ENCODE data around the gene WAS. TPM values are rescaled to one million over a fixed set of nuclear protein-coding genes. Genes with fewer than 3 reads are reported as not detected.
A peak's percentile ranks its signal among the peaks of the same experiment; 100 is the strongest.
"Not testable (repeated sequence)": the region's sequence is repeated elsewhere in the genome, so short reads cannot be mapped to it uniquely, and the experiment has no call there.

WAS gene
- polyA plus RNA-seq, 2 of the 4 experiments (the other 2 are of a cell fraction) = 0.05 to 0.44 TPM

DNA sequence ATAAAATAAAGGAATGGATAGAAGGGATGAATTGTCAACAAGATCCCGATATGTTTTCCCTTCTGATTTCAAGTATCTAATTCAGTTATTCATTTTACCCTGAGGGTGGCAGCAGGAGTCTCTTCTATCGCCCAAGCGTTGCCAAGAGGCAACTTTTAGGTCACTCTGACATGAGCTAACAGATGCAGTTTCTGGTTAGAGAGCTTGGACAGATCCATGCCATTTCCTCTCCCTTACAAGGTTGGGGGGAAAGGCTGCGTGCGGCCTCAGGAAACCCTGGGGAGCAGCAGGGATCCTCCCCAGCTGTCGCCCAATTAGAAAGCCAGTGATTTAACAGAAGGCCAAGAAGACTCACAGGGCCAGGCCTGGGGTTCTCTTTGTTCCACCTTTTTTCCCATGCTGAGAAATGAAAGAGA is 35.3 kb upstream of the WAS start:
- Histone ChIP-seq H3K4me1 (no peaks in the 10 kb centered on the region), H3K9me3 (no peaks in the 10 kb centered on the region), H3K4me3 (no peak overlapping the region), H3K4me2 (no peak overlapping the region), H3K27ac (no peak overlapping the region)
- peak in 1 of 2 experiments; percentile 53 for DNase-seq (ENCODE audit: low read depth in 1 of 2, low spot score in 1 of 2)
- peak; percentile 68 to 79; a peak in 4 of 6 replicates for ATAC-seq
- CTCF ChIA-PET = interaction anchor here (0.7 to 2.6 kb wide), 19 partner anchors 10 to 394 kb away, joined by 3 to 11 read pairs (median 4); no protein-coding TSS in a partner anchor
- WGBS (ENCODE audit: missing lambda C conversion rate) = 5% methylated on average over 3 of the region's 6 CpGs
- no peak for FAIRE-seq
- TF ChIP-seq GATA3 (IDR thresholded peaks at IDR 0.05; ENCODE audit: borderline replicate concordance) (no peak), SMC3 (IDR thresholded peaks at IDR 0.05) (peak; percentile 44; the same call in 2 of the 3 replicates), RAD21 (conservative IDR thresholded peaks at IDR 0.05 in 1 of 2, IDR thresholded peaks at IDR 0.05 in 1 of 2) (peak; percentile 66 to 72), CHD2 (IDR thresholded peaks at IDR 0.05; ENCODE audit: low read length, partially characterized antibody) (no peak), ZNF302 (CRISPR knock-in tag; IDR thresholded peaks at IDR 0.05) (no peak), EHMT2 (IDR thresholded peaks at IDR 0.05; ENCODE audit: low read depth) (no peak), TP53 (CRISPR knock-in tag; IDR thresholded peaks at IDR 0.05) (no peak)
- TF ChIP-seq, protein P1, sequence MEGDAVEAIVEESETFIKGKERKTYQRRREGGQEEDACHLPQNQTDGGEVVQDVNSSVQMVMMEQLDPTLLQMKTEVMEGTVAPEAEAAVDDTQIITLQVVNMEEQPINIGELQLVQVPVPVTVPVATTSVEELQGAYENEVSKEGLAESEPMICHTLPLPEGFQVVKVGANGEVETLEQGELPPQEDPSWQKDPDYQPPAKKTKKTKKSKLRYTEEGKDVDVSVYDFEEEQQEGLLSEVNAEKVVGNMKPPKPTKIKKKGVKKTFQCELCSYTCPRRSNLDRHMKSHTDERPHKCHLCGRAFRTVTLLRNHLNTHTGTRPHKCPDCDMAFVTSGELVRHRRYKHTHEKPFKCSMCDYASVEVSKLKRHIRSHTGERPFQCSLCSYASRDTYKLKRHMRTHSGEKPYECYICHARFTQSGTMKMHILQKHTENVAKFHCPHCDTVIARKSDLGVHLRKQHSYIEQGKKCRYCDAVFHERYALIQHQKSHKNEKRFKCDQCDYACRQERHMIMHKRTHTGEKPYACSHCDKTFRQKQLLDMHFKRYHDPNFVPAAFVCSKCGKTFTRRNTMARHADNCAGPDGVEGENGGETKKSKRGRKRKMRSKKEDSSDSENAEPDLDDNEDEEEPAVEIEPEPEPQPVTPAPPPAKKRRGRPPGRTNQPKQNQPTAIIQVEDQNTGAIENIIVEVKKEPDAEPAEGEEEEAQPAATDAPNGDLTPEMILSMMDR (IDR thresholded peaks at IDR 0.05) = peak; percentile 48
- POLR2A ChIA-PET = interaction anchor here (1.3 kb wide), 1 partner anchor 250 kb away, joined by 5 read pairs; the partner anchor contains the start of genes PQBP1 and TIMM17B

DNA sequence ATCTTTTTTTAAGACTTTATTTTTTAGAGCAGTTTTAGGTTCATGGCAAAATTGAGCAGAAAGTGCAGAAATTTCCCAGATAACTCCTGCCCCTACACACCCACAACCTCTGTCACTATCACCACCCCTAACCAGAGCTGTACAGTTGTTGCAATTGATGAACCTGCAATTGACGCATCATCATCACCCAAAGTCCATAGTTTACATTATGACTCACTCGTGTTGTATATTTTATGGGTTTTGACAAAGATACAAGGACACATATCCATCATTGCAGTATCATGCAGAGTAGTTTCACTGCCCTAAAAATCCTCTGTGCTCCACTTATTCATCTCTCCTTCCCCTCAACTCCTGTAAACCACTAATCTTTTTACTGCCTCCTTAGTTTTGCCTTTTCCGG is 34.5 kb upstream of the WAS start:
- no peak for TF ChIP-seq MYC (IDR thresholded peaks at IDR 0.05; ENCODE audit: borderline replicate concordance, low read length)
- TF ChIP-seq RNF2 (IDR thresholded peaks at IDR 0.05; ENCODE audit: borderline replicate concordance, low read depth) = no peak
- WGBS (ENCODE audit: missing lambda C conversion rate) = 32% methylated on average over 3 of the region's 3 CpGs
- H3K27ac ChIP-seq = no peak overlapping the region
- CTCF ChIA-PET = interaction anchor here (0.7 to 2.6 kb wide), 8 partner anchors 18 to 297 kb away, joined by 3 to 11 read pairs (median 4); no protein-coding TSS in a partner anchor
- no peak overlapping the region for H3K4me3 ChIP-seq
- no peak for FAIRE-seq
- no peaks in the 10 kb centered on the region for H3K9me3 ChIP-seq
- H3K4me2 ChIP-seq = no peak overlapping the region
- H3K4me1 ChIP-seq = no peaks in the 10 kb centered on the region
- POLR2A ChIA-PET = no interaction called here
- no peak for DNase-seq (ENCODE audit: low read depth in 1 of 2, low spot score in 1 of 2)
- ATAC-seq = no peak

DNA sequence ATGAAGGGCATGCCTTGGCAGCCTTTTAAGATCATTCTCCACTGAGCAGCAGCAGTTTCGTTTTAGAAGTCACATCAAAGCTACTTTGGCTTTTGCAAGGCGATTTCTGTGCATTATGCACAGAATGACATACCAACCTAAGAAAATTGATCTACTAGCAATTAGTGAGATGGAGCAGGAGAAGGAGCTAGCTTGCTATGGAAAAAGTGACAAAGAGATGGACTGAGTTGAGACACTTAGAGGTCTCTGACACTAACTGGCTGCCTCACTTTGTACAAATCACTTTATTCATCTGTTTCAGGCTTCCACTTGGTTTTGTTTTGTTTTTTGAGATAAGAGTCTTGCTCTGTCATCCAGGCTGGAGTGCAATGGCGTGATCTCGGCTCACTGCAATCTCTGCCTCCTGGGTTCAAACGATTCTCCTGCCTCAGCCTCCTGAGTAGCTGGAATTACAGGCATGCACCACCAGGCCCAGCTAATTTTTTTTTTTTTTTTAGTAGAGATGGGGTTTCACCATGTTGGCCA is 31.5 kb upstream of the WAS start:
- POLR2A ChIA-PET; H3K4me1 ChIP-seq; DNase-seq (ENCODE audit: low read depth in 1 of 2, low spot score in 1 of 2); FAIRE-seq; H3K4me3 ChIP-seq; H3K27ac ChIP-seq; ATAC-seq; H3K4me2 ChIP-seq; H3K9me3 ChIP-seq: not testable (repeated sequence)
- WGBS (ENCODE audit: missing lambda C conversion rate) = 53% methylated on average over 5 of the region's 5 CpGs
- CTCF ChIA-PET = interaction anchor here (0.5 kb wide), 1 partner anchor 169 kb away, joined by 3 read pairs; no protein-coding TSS in a partner anchor

DNA sequence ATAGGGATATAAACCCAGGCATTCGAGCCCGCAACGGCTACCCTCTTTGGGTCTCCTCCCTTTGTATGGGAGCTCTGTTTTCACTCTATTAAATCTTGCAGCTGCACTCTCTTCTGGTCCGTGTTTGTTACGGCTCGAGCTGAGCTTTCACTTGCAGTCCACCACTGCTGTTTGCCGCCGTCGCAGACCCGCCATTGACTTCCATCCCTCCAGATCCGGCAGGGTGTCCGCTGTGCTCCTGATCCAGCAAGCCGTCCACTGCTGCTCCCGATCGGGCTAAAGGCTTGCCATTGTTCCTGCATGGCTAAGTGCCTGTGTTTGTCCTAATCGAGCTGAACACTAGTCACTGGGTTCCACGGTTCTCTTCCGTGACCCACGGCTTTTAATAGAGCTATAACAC is 28.9 kb upstream of the WAS start:
- POLR2A ChIA-PET; FAIRE-seq; H3K4me1 ChIP-seq; H3K4me2 ChIP-seq; DNase-seq (ENCODE audit: low read depth in 1 of 2, low spot score in 1 of 2); H3K4me3 ChIP-seq; H3K27ac ChIP-seq; ATAC-seq; H3K9me3 ChIP-seq: not testable (repeated sequence)
- WGBS (ENCODE audit: missing lambda C conversion rate) = 67% methylated on average over 17 of the region's 19 CpGs
- CTCF ChIA-PET = interaction anchor here (1.3 kb wide), 1 partner anchor 10 kb away, joined by 3 read pairs; no protein-coding TSS in a partner anchor

DNA sequence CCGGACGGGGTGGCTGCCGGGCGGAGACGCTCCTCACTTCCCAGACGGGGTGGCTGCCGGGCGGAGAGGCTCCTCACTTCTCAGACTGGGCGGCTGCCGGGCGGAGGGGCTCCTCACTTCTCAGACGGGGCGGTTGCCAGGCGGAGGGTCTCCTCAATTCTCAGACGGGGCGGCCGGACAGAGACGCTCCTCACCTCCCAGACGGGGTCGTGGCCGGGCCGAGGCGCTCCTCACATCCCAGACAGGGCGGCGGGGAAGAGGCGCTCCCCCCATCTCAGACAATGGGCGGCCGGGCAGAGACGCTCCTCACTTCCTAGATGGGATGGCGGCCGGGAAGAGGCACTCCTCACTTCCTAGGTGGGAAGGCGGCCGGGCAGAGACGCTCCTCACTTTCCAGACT is 23.9 kb upstream of the WAS start:
- FAIRE-seq; H3K27ac ChIP-seq; CTCF ChIA-PET; H3K4me3 ChIP-seq; H3K4me2 ChIP-seq; H3K9me3 ChIP-seq; DNase-seq (ENCODE audit: low read depth in 1 of 2, low spot score in 1 of 2); H3K4me1 ChIP-seq; ATAC-seq; POLR2A ChIA-PET: not testable (repeated sequence)
- WGBS (ENCODE audit: missing lambda C conversion rate) = 92% methylated on average over 7 of the region's 34 CpGs

All from A549 (cell line).